Stimulated activated CD4-positive, alpha-beta T cell treated with anti-CD3 and anti-CD28 coated beads, Interleukin-2, amount 100 ng/mL, for 4 hours (primary cell): ENCODE data around the gene SPTBN1.
"Not testable (repeated sequence)": the region's sequence is repeated elsewhere in the genome, so short reads cannot be mapped to it uniquely, and the experiment has no call there.

Experiments used
- DNase-seq: peaks from one replicate; pipeline ENCODE4 v3.0.0-alpha.2; 2020; ENCODE audit warnings: low read depth

Gene SPTBN1

DNA sequence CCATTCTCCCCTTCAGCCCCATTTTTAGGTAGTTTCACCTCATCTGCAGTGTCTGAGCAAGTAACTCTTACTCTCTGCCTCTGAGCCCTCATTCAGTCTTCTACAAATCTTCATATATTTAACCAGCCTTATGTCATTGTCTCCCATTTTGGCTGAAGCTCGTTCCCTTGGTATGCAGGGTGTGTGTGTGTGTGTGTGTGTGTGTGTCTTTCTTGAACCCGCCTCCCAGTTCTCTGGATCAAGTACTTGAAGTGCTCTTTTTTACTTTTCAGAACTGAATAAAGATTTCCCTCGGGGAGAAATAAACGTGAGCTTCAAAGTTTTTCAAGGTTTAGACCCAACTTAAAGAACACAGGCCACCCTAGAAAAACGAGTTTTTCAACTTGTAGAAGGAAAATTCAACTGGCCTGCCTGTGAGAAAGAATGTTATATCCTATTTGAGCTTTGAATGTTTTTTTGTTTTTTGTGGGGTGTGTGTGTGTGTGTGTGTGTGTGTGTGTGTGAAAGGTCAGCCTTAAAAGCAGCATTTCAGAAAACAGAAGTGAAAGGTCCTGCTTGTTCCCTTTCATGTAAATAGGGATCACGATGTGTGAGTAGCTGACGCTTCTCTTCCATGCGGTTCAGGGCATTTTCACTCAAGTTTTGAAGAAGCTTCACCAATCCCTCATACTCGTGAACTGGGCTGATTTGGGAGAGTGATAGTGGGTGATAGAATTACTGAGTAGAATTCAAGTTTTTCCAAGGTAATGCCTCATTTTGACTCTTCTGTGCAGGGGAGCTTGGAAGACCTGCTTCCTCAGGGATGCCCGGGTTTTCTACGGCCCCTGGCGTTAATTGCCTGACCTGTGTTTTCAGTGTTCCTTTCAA is 216.7 kb downstream of the SPTBN1 start:
- no peak for DNase-seq

DNA sequence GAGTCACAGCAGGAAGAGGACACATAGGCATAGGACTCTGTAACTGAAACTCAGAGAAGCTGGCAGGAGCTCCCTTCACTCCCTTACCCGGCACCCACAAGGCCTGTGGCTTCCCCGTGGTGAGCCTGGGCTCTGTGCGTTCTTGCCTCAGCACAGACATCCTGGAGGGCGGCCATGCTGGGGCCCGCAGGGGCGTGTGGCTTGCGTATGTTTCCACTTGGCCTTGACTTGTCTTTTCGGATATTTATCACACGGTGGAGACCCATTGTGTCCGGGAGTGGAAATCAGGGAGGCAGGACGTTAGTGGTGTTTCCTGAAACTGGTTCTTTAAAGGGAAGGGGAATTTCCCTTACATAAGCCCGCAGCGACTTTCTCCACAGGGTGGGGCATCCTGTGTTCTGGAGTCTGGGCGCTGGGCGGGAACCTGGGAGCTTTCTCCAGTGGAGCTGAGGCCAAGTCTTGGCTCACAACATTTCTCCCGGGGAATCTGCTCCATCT is 217.4 kb downstream of the SPTBN1 start:
- DNase-seq, result no peak

DNA sequence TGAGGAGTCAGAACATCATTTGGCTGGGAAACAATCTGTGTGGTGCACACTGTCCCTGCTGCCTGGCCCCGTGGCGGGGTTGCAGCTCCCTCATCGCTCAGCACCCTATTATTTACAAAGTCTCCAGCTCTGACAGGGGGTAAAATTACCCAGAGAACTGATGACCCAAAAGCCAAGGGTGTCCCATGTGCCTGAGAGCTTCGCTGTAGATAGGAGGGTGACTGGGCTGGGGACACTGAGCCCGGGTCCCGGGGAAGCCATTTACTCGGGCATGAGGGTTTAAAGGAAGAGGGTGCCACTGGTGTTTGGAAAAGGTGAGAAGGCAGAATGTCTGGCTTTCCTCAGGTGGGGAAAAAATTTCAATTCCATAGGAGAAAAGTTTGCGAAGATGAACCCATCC is 219.2 kb downstream of the SPTBN1 start:
- DNase-seq, result no peak

DNA sequence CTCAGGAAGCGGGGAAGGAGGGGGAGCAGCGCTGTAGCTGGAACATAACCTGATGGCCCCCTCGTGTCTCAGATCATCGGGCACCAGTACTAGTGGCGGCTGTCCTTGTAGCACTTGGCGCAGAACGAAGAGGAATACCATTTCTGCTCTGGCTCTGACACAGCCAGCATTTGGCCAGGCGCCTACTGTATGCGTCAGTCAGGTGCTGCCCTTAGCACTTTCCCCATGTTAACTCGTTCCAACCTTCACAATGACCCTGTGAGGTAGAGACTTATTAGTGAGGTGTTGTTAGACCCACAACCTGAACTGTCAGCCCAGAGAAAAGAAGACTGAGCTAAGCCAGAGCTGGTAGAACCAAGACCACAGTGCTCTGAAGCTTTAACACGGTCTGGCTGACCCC is 219.6 kb downstream of the SPTBN1 start:
- no peak for DNase-seq

DNA sequence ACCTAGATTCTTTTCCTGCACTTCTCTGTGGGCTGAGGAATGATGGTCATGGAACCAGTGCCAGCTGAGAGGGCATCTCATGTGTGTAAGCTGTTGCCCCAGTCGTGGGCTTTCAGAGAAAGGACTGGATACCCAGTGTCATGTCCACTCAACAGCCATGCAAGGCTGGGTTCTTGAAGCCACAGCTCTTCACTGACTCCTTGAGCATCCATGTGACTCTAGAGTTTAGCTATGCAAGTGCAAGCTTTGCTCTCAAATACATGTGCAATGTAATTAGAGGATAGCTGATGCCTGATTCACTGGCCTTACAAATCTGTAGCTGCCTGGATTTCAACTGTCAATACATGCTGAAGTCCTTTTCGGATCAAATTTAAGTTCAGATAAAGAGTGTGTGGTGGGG is 220.5 kb downstream of the SPTBN1 start:
- DNase-seq, result no peak

DNA sequence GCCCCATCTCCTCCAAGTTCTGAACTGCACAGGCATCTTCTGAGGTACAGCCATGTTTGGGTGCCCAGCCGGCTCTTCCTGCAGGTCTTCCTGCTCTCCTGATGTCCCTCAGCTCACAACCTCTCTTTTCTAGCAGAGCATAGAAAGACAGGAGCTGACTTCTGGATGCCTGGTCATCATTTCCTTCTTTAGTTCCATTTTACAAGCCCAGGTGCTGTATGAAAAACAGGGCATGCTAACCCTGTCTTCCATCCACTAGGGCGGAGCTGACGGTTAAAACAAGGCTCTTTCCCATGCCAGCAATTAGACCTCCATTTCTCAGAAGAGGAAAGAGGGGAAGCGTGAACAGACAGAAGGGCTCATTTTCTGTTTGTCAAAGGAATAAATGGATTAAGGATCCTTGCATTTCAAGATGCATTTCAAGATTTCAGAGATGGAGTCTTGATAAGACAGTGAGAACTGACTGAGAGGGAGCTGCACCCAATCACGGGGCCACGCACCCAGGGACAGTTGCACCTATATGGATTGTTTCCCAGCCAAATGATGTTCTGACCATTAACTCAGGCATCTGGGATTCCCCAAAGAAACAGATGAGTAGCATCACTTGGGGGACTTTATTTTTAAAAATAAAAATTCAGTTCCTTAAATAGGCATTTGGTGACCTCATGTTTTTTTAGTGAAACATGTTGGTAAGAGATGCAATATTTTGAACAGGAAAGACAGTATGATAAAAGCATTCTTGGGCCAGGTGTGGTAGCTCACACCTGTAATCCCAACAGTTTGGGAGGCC is 221.5 kb downstream of the SPTBN1 start:
- DNase-seq, result no peak

DNA sequence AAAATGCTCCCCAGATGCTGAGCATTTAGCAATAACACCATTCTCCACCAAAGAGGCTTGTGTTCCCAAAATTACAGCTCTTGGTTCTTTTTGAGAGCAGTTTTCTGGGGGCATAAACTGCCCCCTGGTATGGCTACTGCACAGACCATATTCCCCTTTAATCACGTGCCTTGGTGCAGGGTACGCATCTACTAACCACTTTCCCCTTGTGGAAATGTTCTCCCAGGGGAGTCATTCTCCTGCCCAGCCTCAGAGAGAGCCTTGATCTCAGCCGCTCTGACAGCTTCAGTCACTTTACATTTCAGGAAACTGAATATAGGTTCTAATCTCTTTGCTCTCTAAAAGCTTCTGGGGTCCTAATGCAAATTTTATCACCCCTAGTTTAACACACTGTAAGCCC is 222.6 kb downstream of the SPTBN1 start:
- no peak for DNase-seq

DNA sequence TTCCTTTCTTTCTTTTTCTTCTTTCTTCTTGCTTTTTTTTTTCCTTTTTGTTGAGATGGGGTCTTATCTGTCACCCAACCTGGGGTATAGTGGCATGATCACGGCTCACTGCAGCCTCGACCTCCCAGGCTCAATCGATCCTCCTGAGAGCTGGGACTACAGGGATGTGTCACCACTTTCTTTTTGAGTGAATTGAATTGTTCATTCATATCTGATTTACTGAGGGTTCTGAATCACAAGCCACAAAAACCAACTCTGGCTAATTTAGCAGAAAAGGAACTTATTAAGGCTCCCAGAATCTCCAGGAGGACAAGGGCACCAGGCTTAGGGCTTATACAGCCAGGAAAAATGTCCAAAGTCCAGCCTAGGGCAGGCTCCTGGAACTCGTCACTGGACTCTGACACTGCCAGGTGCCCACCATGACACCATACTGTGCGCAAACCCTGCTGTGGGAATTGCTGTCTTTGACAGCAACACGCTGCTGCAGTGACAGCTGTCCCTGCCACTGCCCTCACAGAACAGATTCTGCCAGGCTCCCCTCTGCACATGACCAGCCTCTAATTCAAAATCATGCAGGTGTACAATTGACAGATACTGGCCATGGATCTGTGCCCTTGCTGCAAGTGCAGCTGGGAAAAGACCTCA is 224.4 kb downstream of the SPTBN1 start:
- no peak for DNase-seq

DNA sequence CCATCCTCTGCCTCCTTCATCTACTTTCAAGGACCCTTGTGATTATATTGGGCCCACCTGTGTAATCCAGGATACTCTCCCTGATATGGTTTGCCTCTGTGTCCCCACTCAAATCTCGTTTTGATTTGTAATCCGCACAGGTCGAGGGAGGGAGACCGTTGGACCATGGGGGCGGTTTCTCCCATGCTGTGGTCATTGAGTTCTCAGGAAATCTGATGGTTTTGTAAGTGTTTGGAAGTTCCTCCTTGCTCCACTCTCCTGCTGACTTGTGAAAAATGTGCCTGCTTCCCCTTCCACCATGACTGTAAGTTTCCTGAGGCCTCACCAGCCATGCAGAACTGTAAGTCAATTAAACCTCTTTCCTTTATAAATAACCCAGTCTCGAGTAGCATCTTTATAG is 225.3 kb downstream of the SPTBN1 start:
- no peak for DNase-seq

DNA sequence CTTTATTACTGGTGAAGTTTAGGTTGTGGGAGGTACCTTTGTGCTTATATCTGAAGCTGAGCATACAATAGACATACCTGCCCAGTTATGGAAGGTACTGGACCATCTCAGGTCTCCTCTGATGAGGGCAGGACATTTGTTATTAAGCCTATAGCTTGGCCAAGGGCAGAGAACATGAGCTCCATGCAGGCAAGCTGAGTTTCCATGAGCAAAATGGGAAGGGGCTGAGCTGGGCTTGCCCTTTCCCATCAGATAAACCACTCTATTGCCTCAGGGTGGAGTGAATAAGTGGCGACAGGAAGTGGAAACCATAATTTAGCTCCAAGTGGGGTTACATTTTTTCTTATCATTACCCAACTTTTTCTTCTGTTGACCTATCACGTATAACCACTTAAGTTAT is 227.5 kb downstream of the SPTBN1 start:
- no peak for DNase-seq

DNA sequence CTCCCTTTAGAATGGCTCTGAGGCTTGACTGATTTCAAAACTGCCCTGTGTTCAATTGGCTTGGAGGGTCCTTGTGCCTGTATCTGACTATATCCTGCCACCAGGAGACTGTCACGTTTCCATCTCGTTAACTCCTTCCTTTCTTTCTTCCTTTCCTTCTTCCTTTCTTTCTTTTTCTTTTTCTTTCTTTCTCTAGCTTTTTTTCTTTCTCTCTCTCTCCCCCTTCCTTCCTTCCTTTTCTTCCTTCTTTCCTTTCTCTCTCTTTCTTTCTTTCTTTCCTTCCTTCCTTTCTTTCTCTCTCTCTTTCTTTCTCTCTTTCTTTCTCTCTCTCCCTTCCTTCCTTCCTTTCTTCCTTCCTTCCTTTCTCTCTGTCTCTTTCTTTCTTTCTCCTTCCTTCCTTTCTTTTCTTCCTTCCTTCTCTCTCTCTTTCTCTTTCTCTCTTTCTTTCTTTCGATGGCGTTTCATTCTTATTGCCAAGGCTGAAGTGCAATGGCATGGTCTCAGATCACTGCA is 229.2 kb downstream of the SPTBN1 start:
- no peak for DNase-seq

DNA sequence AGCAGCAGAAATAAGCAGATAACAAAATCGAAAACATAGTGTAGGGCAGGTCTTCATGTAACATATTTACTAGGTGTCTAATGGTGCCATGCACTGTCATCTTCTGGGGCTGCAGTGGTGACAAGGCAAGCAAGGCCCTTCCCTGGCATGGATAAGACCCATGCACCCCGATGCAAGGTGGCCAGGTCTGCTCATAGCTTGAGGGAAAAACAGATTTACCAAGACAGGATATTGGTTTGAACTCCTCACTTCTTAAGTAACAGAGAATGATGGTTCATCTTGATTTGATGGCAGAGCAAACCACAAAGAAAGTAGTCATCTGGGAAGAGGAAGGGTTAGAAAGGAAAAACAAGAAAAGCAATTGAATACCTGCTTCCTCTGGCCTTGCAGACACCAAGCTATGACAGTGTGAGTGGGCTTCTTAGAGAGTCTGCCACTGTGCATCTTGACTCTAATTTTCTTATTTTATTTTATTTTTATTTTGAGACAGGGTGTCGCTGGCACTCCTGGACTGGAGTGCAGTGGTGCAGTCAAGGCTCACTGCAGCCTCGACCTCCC is 231.5 kb downstream of the SPTBN1 start:
- no peak for DNase-seq

DNA sequence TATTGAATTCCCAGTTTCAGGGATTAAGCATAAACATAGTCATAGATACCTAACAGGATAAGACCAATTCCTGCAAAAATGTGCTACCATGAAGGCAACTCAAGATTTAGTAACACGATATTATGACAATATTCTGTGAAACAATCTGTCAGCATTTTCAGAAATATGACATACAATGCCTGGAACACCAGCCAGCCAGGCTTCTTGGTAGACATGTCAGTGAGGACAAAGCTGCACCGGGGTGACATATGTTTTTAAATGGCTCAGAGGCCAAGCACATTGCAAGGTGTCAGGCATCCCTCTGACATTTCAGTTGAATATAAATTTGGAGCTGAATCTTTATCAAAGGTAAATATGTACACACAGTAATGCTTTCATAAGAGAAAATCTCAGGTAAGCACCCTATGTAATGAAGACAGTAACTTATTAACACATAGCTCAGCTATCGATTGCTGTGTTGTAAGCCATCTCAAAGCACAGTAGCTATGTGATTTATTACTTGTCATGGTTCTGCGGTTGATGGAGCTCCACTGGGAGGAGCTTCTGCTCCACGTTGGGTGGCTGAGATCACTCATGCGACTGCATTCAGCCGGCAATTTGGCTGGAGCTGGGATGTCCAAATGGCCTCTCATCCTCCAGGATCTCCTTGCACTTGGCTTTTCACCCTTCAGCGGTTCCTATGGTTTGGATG is 235.5 kb downstream of the SPTBN1 start:
- no peak for DNase-seq

DNA sequence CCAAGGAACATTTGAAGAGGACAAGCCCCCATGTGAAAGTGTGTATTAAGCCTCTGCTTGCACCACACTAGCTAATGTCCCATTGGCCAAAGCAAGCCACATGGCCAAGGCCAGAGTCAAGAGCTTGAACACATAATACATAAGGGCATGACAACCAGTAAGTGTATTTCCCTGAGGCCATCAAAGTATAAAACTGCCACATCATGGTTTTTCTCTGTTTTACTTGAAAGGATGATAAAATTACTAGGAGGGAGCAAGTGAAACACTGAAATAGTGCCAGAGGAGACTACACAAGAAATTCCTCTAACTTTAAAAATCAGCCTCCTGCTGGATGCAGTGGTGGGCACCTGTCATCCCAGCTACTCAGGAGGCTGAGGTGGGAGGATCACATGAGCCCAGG is 236.4 kb downstream of the SPTBN1 start:
- DNase-seq, result no peak

DNA sequence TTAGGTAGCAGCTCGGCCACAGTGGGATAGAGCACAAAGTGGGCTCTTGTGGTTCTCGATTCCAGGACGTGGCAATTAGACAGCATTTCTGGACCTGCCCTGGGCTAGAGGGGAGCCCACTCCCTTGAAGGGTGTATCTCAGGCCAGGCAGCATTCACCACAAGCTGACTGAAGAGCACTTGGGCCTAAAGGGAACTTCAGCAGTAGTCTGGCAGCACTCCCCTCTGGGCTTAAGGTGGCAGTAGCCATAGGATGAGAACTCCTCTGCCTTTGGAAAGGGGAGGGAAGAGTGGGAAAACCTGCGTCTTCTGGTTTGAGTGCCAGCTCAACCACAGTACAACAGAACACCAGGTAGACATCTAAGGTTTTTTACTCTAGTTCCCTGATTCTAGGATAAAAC is 239.3 kb downstream of the SPTBN1 start:
- DNase-seq, result no peak

DNA sequence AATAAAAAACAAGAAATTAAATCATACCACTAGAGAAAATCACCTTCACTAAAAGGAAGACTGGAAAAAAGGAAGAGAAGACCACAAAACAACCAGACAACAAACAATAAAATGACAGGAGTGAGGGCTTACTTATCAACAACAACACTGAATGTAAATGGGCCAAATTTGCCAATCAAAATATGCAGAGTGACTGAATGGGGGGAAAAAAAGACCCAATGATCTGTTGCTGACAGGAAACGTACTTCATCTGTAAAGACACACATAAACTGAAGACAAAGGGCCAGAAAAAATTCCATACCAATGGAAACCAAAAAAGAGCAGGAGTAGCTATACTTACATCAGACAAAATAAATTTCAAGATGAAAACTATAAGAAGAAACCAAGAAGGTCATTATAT is 241.8 kb downstream of the SPTBN1 start:
- no peak for DNase-seq

DNA sequence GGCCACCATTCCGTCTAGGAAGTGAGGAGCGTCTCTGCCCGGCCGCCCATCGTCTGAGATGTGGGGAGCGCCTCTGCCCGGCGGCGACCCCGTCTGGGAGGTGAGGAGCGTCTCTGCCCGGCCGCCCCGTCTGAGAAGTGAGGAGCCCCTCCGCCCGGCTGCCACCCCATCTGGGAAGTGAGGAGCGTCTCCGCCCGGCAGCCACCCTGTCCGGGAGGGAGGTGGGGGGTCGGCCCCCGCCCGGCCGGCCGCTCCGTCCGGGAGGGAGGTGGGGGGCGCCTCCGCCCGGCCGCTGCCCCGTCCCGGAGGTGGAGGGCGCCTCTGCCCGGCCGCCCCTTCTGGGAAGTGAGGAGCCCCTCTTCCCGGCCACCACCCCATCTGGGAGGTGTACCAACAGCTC is 242.8 kb downstream of the SPTBN1 start:
- not testable (repeated sequence) for DNase-seq

DNA sequence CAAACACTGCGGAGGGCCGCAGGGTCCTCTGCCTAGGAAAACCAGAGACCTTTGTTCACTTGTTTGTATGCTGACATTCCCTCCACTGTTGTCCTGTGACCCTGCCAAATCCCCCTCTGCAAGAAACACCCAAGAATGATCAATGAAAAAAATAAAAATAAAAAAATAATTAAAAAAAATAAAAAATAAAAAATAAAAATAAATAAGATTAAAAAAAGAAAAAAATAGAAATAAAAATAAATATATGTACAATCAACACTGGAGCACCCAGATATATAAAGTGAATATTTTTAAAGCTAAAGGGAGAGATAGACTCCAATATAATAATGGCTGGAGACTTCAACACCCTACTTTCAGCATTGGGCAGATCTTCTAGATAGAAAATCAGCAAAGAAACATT is 243.5 kb downstream of the SPTBN1 start:
- DNase-seq, result no peak

DNA sequence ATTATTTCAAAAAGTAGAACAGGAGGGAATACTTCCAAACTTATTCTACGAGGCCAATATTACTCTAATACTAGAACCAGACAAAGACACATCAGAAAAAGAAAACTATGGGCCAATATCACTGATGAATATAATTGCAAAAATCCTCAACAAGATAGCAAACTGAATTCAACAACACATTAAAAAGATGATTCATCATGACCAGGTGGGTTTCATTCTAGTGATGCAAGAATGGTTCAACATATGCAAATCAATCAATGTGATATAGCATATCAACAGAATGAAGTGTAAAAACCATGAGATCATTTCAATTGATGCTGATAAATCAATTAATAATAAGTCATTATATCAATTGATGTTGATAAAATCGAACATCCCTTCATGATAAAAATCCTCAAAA is 244.9 kb downstream of the SPTBN1 start:
- DNase-seq, result no peak

DNA sequence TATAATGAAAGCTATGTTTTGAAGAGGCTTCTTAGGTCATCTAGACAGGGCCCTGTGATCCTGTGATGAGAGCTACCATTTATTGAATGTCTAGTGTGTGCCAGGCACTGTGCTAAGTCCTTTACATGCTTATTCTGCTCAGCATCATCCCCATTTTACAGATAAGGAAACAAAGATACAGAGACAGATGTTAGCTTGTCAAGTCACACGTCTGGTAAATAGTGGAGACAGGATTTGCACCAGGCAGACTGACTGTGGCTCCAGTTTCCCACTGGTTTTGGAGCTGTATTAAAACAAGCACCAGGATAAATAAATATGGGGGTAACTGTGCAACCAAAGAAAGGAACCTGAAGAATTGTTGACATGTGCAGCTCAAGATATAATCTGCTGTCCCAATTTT is 248.1 kb downstream of the SPTBN1 start:
- DNase-seq, result no peak
